GM12801 (cell line): ENCODE data around the gene LYPD3.

Experiments used
- CTCF ChIP-seq: IDR thresholded peaks from one replicate; pipeline ENCODE4 v1.5.1; 2011; ENCODE audit warnings: control low read depth; ENCODE audit not compliant: insufficient read length; ENCODE audit errors: extremely low read depth

The LYPD3 gene

GRCh38 chr19:43429395-43429794 is 36.0 kb downstream of the LYPD3 start:
- TF ChIP-seq CTCF, result no peak

- TF ChIP-seq CTCF, result no peak
Observed at GRCh38 chr19:43425567-43426392, 39.6 kb downstream of the LYPD3 start.

DNA sequence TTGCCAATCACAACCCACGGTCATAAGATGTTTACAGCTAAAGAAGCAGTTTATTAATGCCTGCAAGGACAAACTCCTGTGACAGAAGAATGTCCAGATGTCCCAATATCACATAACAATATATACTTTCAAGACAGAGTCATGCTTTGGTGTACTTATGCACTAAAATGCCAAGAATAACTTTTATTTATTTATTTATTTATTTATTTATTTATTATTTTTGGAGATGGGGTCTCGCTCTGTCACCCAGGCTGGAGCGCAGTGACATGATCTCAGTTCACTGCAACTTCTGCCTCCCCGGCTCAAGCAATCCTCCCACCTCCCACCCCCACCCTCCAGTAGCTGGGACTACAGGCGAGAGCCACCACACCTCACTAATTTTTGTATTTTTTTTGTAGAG is 41.6 kb downstream of the LYPD3 start:
- no peak for TF ChIP-seq CTCF

GRCh38 chr19:43422689-43423066 is 42.7 kb downstream of the LYPD3 start:
- no peak for TF ChIP-seq CTCF

DNA sequence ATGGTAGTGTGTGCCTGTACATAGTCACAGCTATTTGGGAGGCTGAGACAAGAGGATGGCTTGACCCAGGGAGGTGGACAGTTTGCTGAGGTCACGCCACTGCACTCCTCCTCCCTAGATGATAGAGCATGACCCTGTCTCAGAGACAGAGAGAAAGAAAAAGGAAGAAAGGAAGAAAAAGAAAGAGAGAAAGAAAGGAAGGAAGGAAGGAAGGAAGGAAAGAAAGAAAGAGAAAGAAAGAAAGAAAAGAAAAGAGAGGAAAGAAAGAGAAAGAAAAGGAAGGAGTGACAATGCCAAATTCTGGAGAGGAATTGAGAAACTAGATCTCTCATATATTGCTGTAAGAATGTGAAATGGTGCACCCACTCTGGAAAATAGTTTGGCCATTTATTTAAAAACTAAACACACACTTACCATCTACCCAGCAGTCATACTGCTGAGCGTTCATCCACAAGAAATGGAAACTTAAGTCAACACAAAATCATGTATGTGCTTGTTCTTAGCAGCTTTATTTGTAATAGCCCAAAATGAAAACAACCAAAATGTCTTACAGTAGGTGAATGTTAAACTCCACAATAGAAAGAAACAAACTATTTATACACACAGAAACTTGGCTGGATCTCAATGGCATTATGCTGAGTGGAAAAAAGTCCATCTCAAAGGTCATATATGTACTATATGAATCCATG is 43.3 kb downstream of the LYPD3 start:
- no peak for TF ChIP-seq CTCF

GRCh38 chr19:43420954-43421353 is 44.5 kb downstream of the LYPD3 start:
- no peak for TF ChIP-seq CTCF

GRCh38 chr19:43416951-43417623 is 48.3 kb downstream of the LYPD3 start:
- no peak for TF ChIP-seq CTCF
